ENCODE data around the gene DMKN.

DNA sequence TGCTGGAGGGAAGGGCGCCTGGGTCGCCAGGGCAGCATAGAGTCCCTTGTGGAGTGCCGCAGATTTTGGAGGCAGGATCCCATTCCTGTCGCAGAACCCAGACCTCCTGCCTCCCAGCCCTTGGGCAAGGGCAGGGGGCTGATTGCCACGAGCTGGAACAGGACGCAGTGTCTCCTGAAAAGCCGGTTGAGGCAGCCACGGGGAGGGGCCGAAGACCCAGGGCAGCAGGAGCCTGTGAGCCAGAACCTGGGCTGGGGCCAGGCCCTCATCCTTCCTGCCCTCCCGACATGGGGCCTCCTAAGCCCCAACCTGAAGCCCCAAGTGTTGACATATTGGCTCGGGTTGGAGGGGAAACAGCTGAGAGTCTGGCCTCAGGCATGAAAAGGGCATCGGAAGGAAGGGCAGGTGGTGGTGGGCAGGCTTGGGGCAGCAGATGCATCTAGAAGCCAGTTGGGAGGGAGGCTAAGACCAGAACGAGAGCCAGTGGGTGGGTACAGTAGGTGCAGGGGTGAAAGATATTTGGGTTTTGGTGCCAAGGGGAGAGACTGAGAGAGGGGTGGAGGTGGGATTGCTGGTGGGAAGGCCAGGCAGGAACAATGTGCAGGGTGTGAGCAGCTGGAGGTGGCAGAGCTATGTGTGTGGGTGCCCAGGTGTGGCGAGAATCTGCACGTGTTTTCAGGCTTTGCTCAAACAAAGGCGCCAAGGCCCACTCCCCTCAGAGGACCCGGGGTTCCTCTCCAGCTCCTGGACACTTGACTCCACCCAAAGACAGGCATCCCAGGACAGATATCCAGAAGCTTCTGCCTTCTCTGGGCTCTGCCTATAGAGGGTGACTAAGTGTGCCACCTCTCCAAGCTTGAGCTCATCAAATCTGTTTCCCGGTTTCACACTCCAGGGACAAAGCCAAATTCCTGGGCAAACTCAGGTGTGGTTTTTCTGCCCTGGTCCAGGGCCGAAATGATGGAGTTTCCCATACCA lies 16.1 kb upstream of the DMKN start:
- TF ChIP-seq, protein P1, sequence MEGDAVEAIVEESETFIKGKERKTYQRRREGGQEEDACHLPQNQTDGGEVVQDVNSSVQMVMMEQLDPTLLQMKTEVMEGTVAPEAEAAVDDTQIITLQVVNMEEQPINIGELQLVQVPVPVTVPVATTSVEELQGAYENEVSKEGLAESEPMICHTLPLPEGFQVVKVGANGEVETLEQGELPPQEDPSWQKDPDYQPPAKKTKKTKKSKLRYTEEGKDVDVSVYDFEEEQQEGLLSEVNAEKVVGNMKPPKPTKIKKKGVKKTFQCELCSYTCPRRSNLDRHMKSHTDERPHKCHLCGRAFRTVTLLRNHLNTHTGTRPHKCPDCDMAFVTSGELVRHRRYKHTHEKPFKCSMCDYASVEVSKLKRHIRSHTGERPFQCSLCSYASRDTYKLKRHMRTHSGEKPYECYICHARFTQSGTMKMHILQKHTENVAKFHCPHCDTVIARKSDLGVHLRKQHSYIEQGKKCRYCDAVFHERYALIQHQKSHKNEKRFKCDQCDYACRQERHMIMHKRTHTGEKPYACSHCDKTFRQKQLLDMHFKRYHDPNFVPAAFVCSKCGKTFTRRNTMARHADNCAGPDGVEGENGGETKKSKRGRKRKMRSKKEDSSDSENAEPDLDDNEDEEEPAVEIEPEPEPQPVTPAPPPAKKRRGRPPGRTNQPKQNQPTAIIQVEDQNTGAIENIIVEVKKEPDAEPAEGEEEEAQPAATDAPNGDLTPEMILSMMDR (IDR thresholded peaks at IDR 0.05; ENCODE audit: insufficient read depth, low read length, poor library complexity, severe bottlenecking) = no peak
- TF ChIP-seq EZH2phosphoT487 (conservative IDR thresholded peaks at IDR 0.05; ENCODE audit: low read length) = no peak

Measured in SU-DHL-6 (cell line).